HL-60 (cell line): ENCODE results near the gene ADIPOR2.
"Not testable (repeated sequence)": the region's sequence is repeated elsewhere in the genome, so short reads cannot be mapped to it uniquely, and the experiment has no call there.

Experiments used
- DNase-seq, 2 experiments: peaks; one replicate each; pipeline ENCODE4 v3.0.0-alpha.2; 2010 to 2020; ENCODE audit warnings: low read depth in 1 of 2, low spot score in 1 of 2
- H3K27ac ChIP-seq: fragments of 250-450 bp; sonication (Bioruptor Pico); replicated peaks from 2 replicates; pipeline ENCODE4 v1.5.1; 2020; ENCODE audit warnings: mild to moderate bottlenecking, moderate library complexity
- H3K27me3 ChIP-seq: fragments of 250-450 bp; sonication (Bioruptor Pico); 2 replicates; pipeline ENCODE4 v1.5.1; 2021; ENCODE audit warnings: mild to moderate bottlenecking, moderate library complexity; ENCODE audit not compliant: insufficient read depth, poor library complexity, severe bottlenecking
- H3K4me3 ChIP-seq: replicated peaks from 2 replicates; pipeline ENCODE4 v1.5.1; 2011; ENCODE audit warnings: mild to moderate bottlenecking, control low read depth, low read length; ENCODE audit not compliant: insufficient read depth
- CTCF ChIP-seq: IDR thresholded peaks from one replicate; pipeline ENCODE4 v1.5.1; 2011; ENCODE audit warnings: low read length, control low read depth, inconsistent platforms; ENCODE audit not compliant: insufficient read depth
- GABPA ChIP-seq: IDR thresholded peaks from 2 replicates; pipeline ENCODE4 v1.6.1; 2012; ENCODE audit warnings: low read depth
- POLR2AphosphoS5 ChIP-seq: IDR thresholded peaks from 2 replicates; pipeline ENCODE4 v1.6.1; 2012; ENCODE audit warnings: low read depth
- REST ChIP-seq: IDR thresholded peaks from 2 replicates; pipeline ENCODE4 v1.6.1; 2012; ENCODE audit warnings: low read depth; ENCODE audit not compliant: insufficient replicate concordance
- SPI1 ChIP-seq: IDR thresholded peaks from 2 replicates; pipeline ENCODE4 v1.6.1; 2012; ENCODE audit warnings: low read depth, mild to moderate bottlenecking, borderline replicate concordance

ADIPOR2 gene

GRCh38 chr12:1710870-1711269 is 20.0 kb downstream of the ADIPOR2 start:
- not testable (repeated sequence) for H3K27me3 ChIP-seq

GRCh38 chr12:1711536-1712211 is 20.8 kb downstream of the ADIPOR2 start:
- H3K4me3 ChIP-seq, H3K27me3 ChIP-seq: not testable (repeated sequence)
- DNase-seq = peak; percentile 57 to 80
- H3K27ac ChIP-seq = peak overlapping the region; percentile 24

More at GRCh38 chr12:1710870-1711269, 20.0 kb downstream of the ADIPOR2 start:
- DNase-seq = peak in 1 of 2 experiments; percentile 70
- TF ChIP-seq SPI1 = peak; percentile 63; the same call in 1 of the 2 replicates
- H3K27ac ChIP-seq = peak overlapping the region; percentile 24
- H3K4me3 ChIP-seq = not testable (repeated sequence)

GRCh38 chr12:1712305-1712704 is 21.4 kb downstream of the ADIPOR2 start:
- not testable (repeated sequence) for DNase-seq, H3K27me3 ChIP-seq, H3K4me3 ChIP-seq, H3K27ac ChIP-seq

GRCh38 chr12:1712852-1713251 is 22.0 kb downstream of the ADIPOR2 start:
- H3K27me3 ChIP-seq, H3K27ac ChIP-seq, DNase-seq, H3K4me3 ChIP-seq: not testable (repeated sequence)

- H3K4me3 ChIP-seq, H3K27me3 ChIP-seq, DNase-seq, H3K27ac ChIP-seq: not testable (repeated sequence)
Measured at GRCh38 chr12:1713783-1714348, 23.0 kb downstream of the ADIPOR2 start.

- not testable (repeated sequence) for H3K4me3 ChIP-seq, H3K27me3 ChIP-seq, H3K27ac ChIP-seq, DNase-seq
Measured at GRCh38 chr12:1715459-1715858, 24.6 kb downstream of the ADIPOR2 start.

- DNase-seq = no peak
- Histone ChIP-seq H3K27ac (no peak overlapping the region), H3K4me3 (no peak overlapping the region), H3K27me3 (no peaks in the 10 kb centered on the region)
- TF ChIP-seq REST = no peak
Measured at GRCh38 chr12:1716215-1716862, 25.5 kb downstream of the ADIPOR2 start.

- H3K4me3 ChIP-seq = no peak overlapping the region
- TF ChIP-seq SPI1 (no peak), CTCF (no peak), POLR2AphosphoS5 (no peak), GABPA (no peak), REST (no peak)
- no peak for DNase-seq
- H3K27ac ChIP-seq = no peak overlapping the region
- H3K27me3 ChIP-seq = no peaks in the 10 kb centered on the region
Measured at GRCh38 chr12:1716911-1717310, 26.0 kb downstream of the ADIPOR2 start.
